ENCODE results near the gene ZNF778.

- TF ChIP-seq POLR2A (IDR thresholded peaks at IDR 0.05) = no peak
- no peak for TF ChIP-seq CTCF (IDR thresholded peaks at IDR 0.05)
These were observed 20.2 kb downstream of the ZNF778 start for GRCh38 chr16:89237733-89238132.
